Natural killer cell (primary cell): ENCODE measurements around the gene ADIPOR2. TPM values are rescaled to one million over a fixed set of nuclear protein-coding genes. Genes with fewer than 3 reads are reported as not detected.

Experiments used
- ATAC-seq, 3 donors: fragments of 150-1000 bp in 2 of 3; fragments of 200-7000 bp in 1 of 3; cut with Tn5 transposase; 1 replicate in 1 of 3; 2 replicates in 2 of 3; pipeline ENCODE4 v1.10.0; 2021; ENCODE audit warnings: mild to moderate bottlenecking in 2 of 3, moderate library complexity in 2 of 3
- DNase-seq, 2 donors: peaks; one replicate each; pipeline versions ENCODE4 v3.0.0 to v3.0.0-alpha.2; 2013 to 2021; ENCODE audit warnings: mixed read lengths in 1 of 2
- H3K27ac ChIP-seq: one replicate; pipeline ENCODE4 v1.5.1; 2013; ENCODE audit warnings: mild to moderate bottlenecking, low read length
- H3K27me3 ChIP-seq: one replicate; pipeline ENCODE4 v1.6.1; 2013; ENCODE audit warnings: low read length; ENCODE audit not compliant: control insufficient read depth, insufficient read depth
- H3K36me3 ChIP-seq: one replicate; pipeline ENCODE4 v1.6.1; 2013; ENCODE audit warnings: low read length; ENCODE audit not compliant: control insufficient read depth, insufficient read depth
- H3K4me1 ChIP-seq: one replicate; pipeline ENCODE4 v1.6.1; 2013; ENCODE audit warnings: low read length; ENCODE audit not compliant: control insufficient read depth, insufficient read depth
- H3K4me3 ChIP-seq: one replicate; pipeline ENCODE4 v1.5.1; 2013; ENCODE audit warnings: low read length
- H3K9me3 ChIP-seq: one replicate; pipeline ENCODE4 v1.6.1; 2013; ENCODE audit warnings: low read length; ENCODE audit not compliant: control insufficient read depth, insufficient read depth
- H3K27ac Mint-ChIP-seq, 2 donors: one replicate each; pipeline ENCODE4 v1.8.0; 2022; ENCODE audit warnings: mild to moderate bottlenecking in 2 of 2, mixed read lengths in 2 of 2, moderate library complexity in 1 of 2
- H3K27me3 Mint-ChIP-seq, 2 donors: one replicate each; pipeline ENCODE4 v1.8.0; 2022; ENCODE audit warnings: low read depth in 2 of 2, mixed read lengths in 2 of 2
- H3K36me3 Mint-ChIP-seq: one replicate; pipeline ENCODE4 v1.8.0; 2022; ENCODE audit warnings: mixed read lengths
- H3K4me1 Mint-ChIP-seq, 2 donors: one replicate each; pipeline ENCODE4 v1.8.0; 2022; ENCODE audit warnings: mixed read lengths in 2 of 2
- H3K4me3 Mint-ChIP-seq: one replicate; pipeline ENCODE4 v1.8.0; 2022; ENCODE audit warnings: mild to moderate bottlenecking, moderate library complexity, mixed read lengths
- H3K9me3 Mint-ChIP-seq, 2 donors: one replicate each; pipeline ENCODE4 v1.8.0; 2022; ENCODE audit warnings: mixed read lengths in 2 of 2
- WGBS: methylation state at CpG from one replicate; pipeline ENCODE4 v1.1.7; 2013; ENCODE audit warnings: missing lambda C conversion rate; ENCODE audit not compliant: insufficient coverage; 5-methylcytosine and 5-hydroxymethylcytosine counted together
- intact Hi-C: fragments of 100-400 bp; cut with micrococcal nuclease; formaldehyde crosslinking; loops from one replicate; pipeline ENCODE4 v1.14.2; 2022
- total RNA-seq, 4 donors: library from RNA; stranded (reverse); fragments of 120-200 nt in 1 of 4; gene quantifications; one replicate each; pipeline versions ENCODE4 v1.2.3 to v1.2.4, GENCODE V29; 2013 to 2022
- TF ChIP-seq, protein P1 (sequence below): fragments of 200-600 bp; IDR thresholded peaks from one replicate; pipeline ENCODE4 v1.8.0; 2022; ENCODE audit warnings: antibody characterized with exemption

Gene ADIPOR2
- total RNA-seq, 3 donors from 2014 or later (not counting 1 experiment from before 2014, with no cell fraction given), result 38.6 to 48.3 (median 44.0) TPM

DNA sequence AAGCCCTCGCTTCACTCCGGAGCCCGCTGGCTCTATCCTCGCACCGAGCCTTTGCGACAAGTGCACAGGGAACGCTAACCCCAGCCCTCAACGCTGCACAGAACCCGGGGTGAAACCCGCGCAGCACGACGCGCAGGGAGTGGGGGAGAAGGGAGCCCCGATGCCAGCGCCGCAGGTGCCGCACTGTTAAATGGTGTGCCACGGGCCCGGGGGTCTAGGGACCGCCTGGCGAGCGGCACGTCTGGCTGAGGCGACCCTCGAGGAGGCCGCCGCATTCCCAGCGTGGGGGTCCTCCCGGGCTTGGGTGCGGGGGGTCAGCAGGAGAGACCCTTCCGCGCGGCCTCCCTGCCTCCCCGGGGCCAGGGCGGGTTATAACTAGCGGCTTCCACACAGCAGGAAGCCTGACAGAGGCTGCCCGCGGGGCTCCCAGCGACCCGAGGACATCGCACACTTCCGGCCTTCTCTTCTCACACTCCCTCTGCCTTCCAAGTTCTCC is 105.7 kb downstream of the ADIPOR2 start:
- DNase-seq (peak in 1 of 2 donors; percentile 74), ATAC-seq (peak; percentile 28 to 46 (median 33))
- no peaks in the 10 kb centered on the region for H3K9me3 Mint-ChIP-seq
- under 1% methylated on average over 43 of the region's 43 CpGs for WGBS
- peaks cover 10 to 18% of the 10 kb centered on the region in 2 donors for H3K4me1 Mint-ChIP-seq
- Histone ChIP-seq H3K27ac (peak overlapping the region; percentile 75), H3K4me3 (peak overlapping the region; percentile 75), H3K27me3 (no peaks in the 10 kb centered on the region), H3K4me1 (peaks cover 24% of the 10 kb centered on the region), H3K9me3 (no peaks in the 10 kb centered on the region), H3K36me3 (no peaks in the 10 kb centered on the region)
- TF ChIP-seq, protein P1, sequence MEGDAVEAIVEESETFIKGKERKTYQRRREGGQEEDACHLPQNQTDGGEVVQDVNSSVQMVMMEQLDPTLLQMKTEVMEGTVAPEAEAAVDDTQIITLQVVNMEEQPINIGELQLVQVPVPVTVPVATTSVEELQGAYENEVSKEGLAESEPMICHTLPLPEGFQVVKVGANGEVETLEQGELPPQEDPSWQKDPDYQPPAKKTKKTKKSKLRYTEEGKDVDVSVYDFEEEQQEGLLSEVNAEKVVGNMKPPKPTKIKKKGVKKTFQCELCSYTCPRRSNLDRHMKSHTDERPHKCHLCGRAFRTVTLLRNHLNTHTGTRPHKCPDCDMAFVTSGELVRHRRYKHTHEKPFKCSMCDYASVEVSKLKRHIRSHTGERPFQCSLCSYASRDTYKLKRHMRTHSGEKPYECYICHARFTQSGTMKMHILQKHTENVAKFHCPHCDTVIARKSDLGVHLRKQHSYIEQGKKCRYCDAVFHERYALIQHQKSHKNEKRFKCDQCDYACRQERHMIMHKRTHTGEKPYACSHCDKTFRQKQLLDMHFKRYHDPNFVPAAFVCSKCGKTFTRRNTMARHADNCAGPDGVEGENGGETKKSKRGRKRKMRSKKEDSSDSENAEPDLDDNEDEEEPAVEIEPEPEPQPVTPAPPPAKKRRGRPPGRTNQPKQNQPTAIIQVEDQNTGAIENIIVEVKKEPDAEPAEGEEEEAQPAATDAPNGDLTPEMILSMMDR, result no peak
- no peaks in the 10 kb centered on the region for H3K27me3 Mint-ChIP-seq
- peak overlapping the region; percentile 90 for H3K4me3 Mint-ChIP-seq
- H3K36me3 Mint-ChIP-seq, result no peaks in the 10 kb centered on the region
- intact Hi-C loops, result loop anchor here (1.0 to 5.0 kb wide), 2 partner anchors 144 to 496 kb away; no protein-coding TSS in a partner anchor
- peak overlapping the region; percentile 72 to 83 for H3K27ac Mint-ChIP-seq

DNA sequence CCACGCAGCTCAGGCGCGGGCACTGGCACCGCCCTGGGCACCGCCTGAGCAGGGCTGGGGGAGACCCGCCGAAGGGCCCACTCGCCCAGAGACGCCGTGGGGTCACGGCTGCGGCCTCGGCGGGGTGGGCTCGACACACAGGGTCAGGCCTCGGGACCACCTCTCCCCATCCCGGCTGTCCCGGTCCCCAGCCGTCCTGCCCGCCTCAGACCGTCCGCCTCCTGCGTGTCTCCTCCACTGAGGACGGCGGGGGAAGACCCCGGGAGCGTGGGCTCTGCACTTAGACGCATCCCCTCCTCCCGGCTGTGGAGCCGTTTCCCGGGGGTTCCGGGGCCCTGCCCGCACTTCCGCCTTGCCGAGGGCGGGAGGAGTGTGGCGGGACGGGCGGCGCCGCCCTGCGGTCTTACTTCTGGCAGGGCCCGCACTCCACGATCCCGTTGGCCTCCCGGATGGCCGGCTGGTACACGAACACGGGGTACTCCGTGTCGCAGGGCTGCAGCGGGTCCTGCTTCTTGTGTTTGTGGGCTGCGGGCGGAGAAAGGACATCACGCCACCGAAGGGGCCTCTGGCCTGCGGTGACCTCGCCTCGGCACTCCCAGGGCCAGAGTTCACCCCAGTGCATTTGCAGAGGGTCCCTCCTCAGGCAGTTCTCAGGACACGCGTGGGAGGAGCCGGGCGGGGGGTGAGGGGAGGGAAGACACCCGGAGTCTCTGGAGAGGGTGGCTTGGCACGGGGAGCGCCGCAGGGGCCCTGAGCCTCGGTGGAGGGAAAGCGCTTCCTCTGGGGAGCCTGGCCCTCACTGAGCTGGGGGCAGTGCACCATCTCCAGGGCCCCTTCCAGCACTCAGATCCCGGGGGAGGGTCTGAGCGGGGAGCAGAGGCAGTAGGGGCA is 106.4 kb downstream of the ADIPOR2 start:
- peak in 1 of 3 donors; percentile 13 for ATAC-seq
- intact Hi-C loops, result loop anchor here (5.0 kb wide), 1 partner anchor 495 kb away; no protein-coding TSS in a partner anchor

DNA sequence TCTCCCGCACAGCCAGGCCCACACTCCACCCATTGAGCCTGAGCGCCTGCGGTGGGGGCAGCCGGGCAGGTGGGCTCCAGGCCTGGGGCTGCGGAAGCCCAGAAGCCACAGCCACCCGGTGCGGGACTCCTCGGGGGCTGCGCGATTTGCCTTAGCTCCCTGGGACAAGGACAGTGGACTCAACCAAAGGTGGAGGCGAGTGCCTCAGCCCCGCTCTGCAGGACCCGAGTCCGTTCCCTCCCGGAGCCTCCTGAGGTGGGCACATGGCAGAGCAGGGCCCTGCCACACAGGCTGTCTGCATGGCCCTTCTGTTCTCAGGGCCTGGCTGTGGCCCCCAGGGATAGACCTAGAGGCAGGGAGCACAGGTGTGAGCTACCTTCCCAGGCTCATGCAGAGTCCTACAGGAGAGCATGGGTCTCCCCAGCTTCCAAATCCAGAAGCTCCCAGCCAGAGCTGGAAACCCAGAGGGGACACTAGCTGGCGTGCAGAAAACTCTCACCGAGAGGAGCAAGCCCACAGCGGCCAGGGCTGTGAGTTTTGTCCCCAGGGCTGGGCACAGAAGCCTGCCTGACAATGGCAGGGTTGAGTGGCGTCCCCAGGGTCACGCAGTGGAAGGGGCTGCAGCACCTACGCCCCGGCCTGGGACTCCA is 107.2 kb downstream of the ADIPOR2 start:
- H3K4me3 Mint-ChIP-seq, result peak overlapping the region; percentile 37
- intact Hi-C loops, result loop anchor here (5.0 kb wide), 1 partner anchor 494 kb away; no protein-coding TSS in a partner anchor
- no peak overlapping the region for H3K27ac ChIP-seq

More for the DNA sequence above, 106.4 kb downstream of the ADIPOR2 start:
- H3K36me3 ChIP-seq, result no peaks in the 10 kb centered on the region
- H3K4me3 ChIP-seq, result peak overlapping the region; percentile 75
- H3K36me3 Mint-ChIP-seq, result no peaks in the 10 kb centered on the region
- peak in 1 of 2 donors; percentile 79 for DNase-seq
- H3K27me3 ChIP-seq, result no peaks in the 10 kb centered on the region
- H3K27me3 Mint-ChIP-seq, result no peaks in the 10 kb centered on the region
- H3K9me3 ChIP-seq, result no peaks in the 10 kb centered on the region
- H3K27ac Mint-ChIP-seq, result peak overlapping the region; percentile 72 to 83
- WGBS, result 8% methylated on average over 71 of the region's 71 CpGs
- peaks cover 22% of the 10 kb centered on the region for H3K4me1 ChIP-seq
- peaks cover 7 to 16% of the 10 kb centered on the region in 2 donors for H3K4me1 Mint-ChIP-seq
- H3K4me3 Mint-ChIP-seq, result peak overlapping the region; percentile 90
- H3K9me3 Mint-ChIP-seq, result no peaks in the 10 kb centered on the region
- TF ChIP-seq, protein P1, result no peak
- H3K27ac ChIP-seq, result peak overlapping the region; percentile 75

More for the DNA sequence above, 107.2 kb downstream of the ADIPOR2 start:
- Mint-ChIP-seq H3K9me3 (no peaks in the 10 kb centered on the region), H3K36me3 (no peaks in the 10 kb centered on the region), H3K27me3 (no peaks in the 10 kb centered on the region), H3K4me1 (peaks cover 7 to 16% of the 10 kb centered on the region in 2 donors), H3K27ac (peak overlapping the region; percentile 17 to 83)
- DNase-seq, result no peak
- H3K9me3 ChIP-seq, result no peaks in the 10 kb centered on the region
- no peak for ATAC-seq
- peaks cover 22% of the 10 kb centered on the region for H3K4me1 ChIP-seq
- TF ChIP-seq, protein P1, result no peak
- H3K36me3 ChIP-seq, result no peaks in the 10 kb centered on the region
- no peak overlapping the region for H3K4me3 ChIP-seq
- 92% methylated on average over 22 of the region's 22 CpGs for WGBS
- no peaks in the 10 kb centered on the region for H3K27me3 ChIP-seq
